Astrocyte (in vitro differentiated cells and primary cell): ENCODE measurements around the gene P2RY8.
"Not testable (repeated sequence)": the region's sequence is repeated elsewhere in the genome, so short reads cannot be mapped to it uniquely, and the experiment has no call there.

Source experiments
- CTCF ChIP-seq: IDR thresholded peaks from 2 replicates; pipeline ENCODE4 v1.5.1; 2011; ENCODE audit warnings: low read depth, mild to moderate bottlenecking, inconsistent platforms, low read length, moderate library complexity; ENCODE audit not compliant: insufficient read depth
- EZH2 ChIP-seq: IDR thresholded peaks from 2 replicates; pipeline ENCODE4 v1.6.1; 2012; ENCODE audit warnings: mild to moderate bottlenecking, low read length, inconsistent platforms; ENCODE audit not compliant: insufficient read depth

- not testable (repeated sequence) for TF ChIP-seq CTCF, EZH2
These were observed 718 bp upstream of the P2RY8 start for GRCh38 chrX:1537716-1538090.
